ENCODE results near the gene REEP3. TPM values are rescaled to one million over a fixed set of nuclear protein-coding genes. Genes with fewer than 3 reads are reported as not detected.
"Not testable (repeated sequence)": the region's sequence is repeated elsewhere in the genome, so short reads cannot be mapped to it uniquely, and the experiment has no call there.

REEP3 gene
- total and polyA plus RNA-seq, 2 donors (not counting 1 experiment from before 2014, with no cell fraction given) = 67.5 to 86.6 TPM

DNA sequence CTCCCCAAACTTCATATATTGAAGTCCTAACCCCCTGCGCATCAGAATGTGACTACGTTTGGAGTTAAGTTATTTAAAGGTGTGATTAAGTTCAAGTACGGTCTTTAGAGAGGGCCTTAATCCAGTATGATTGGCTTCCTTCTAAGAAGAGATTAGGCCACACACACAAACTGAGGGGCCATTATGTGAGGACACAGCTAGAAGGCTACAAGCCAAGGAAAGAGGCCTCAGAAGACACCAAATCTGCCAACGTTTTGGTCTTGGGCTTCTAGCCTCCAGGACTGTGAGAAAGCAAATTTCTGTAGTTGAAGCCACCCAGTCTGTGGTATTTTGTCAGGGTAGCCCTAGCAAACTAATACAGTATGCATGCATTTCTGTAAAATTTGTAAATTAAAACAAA, 41.7 kb downstream of the REEP3 start:
- H3K36me3 ChIP-seq (ENCODE audit: control insufficient read depth, insufficient read depth, low read length) = no peaks in the 10 kb centered on the region
- H2AFZ ChIP-seq (ENCODE audit: low read length) = no peak overlapping the region
- H3K9me3 ChIP-seq (ENCODE audit: control insufficient read depth, insufficient read depth, low read depth, low read length) = no peaks in the 10 kb centered on the region
- no peaks in the 10 kb centered on the region for H4K20me1 ChIP-seq (ENCODE audit: control insufficient read depth, extremely low read depth, insufficient read depth, low read length)
- no peak overlapping the region for H3K4me3 ChIP-seq (replicated peaks in 1 of 4; ENCODE audit: control extremely low read depth in 1 of 4, insufficient read depth in 1 of 4, low read depth in 3 of 4, low read length in 4 of 4)
- no peak overlapping the region for H3K4me2 ChIP-seq (ENCODE audit: extremely low read depth, insufficient read depth, low read length)
- no peaks in the 10 kb centered on the region for H3K27me3 ChIP-seq (ENCODE audit: control insufficient read depth, insufficient read depth, low read length)
- H3K4me1 ChIP-seq (ENCODE audit: control insufficient read depth, extremely low read depth, insufficient read depth, low read length) = peaks cover 2% of the 10 kb centered on the region
- TF ChIP-seq, protein P1, sequence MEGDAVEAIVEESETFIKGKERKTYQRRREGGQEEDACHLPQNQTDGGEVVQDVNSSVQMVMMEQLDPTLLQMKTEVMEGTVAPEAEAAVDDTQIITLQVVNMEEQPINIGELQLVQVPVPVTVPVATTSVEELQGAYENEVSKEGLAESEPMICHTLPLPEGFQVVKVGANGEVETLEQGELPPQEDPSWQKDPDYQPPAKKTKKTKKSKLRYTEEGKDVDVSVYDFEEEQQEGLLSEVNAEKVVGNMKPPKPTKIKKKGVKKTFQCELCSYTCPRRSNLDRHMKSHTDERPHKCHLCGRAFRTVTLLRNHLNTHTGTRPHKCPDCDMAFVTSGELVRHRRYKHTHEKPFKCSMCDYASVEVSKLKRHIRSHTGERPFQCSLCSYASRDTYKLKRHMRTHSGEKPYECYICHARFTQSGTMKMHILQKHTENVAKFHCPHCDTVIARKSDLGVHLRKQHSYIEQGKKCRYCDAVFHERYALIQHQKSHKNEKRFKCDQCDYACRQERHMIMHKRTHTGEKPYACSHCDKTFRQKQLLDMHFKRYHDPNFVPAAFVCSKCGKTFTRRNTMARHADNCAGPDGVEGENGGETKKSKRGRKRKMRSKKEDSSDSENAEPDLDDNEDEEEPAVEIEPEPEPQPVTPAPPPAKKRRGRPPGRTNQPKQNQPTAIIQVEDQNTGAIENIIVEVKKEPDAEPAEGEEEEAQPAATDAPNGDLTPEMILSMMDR (conservative IDR thresholded peaks at IDR 0.05 in 1 of 2, IDR thresholded peaks at IDR 0.05 in 1 of 2; ENCODE audit: low read depth in 1 of 2, low read length in 2 of 2) = no peak
- TF ChIP-seq EZH2 (IDR thresholded peaks at IDR 0.05; ENCODE audit: low read length, missing control alignments) = no peak
- DNase-seq (ENCODE audit: low read depth in 2 of 2) = no peak
- no peak overlapping the region for H3K27ac ChIP-seq (ENCODE audit: insufficient read depth, low read length)
- H3K79me2 ChIP-seq (ENCODE audit: control insufficient read depth, insufficient read depth, low read length) = peaks cover 16% of the 10 kb centered on the region
- no peak overlapping the region for H3K9ac ChIP-seq (ENCODE audit: insufficient read depth, low read length)

- DNase-seq (ENCODE audit: low read depth in 2 of 2) = no peak
- H2AFZ ChIP-seq (ENCODE audit: low read length) = no peak overlapping the region
- H3K79me2 ChIP-seq (ENCODE audit: control insufficient read depth, insufficient read depth, low read length) = peaks cover 11% of the 10 kb centered on the region
- no peaks in the 10 kb centered on the region for H3K27me3 ChIP-seq (ENCODE audit: control insufficient read depth, insufficient read depth, low read length)
- H3K4me2 ChIP-seq (ENCODE audit: extremely low read depth, insufficient read depth, low read length) = no peak overlapping the region
- H3K36me3 ChIP-seq (ENCODE audit: control insufficient read depth, insufficient read depth, low read length) = no peaks in the 10 kb centered on the region
- no peak overlapping the region for H3K4me3 ChIP-seq (replicated peaks in 1 of 4; ENCODE audit: control extremely low read depth in 1 of 4, insufficient read depth in 1 of 4, low read depth in 3 of 4, low read length in 4 of 4)
- H3K4me1 ChIP-seq (ENCODE audit: control insufficient read depth, extremely low read depth, insufficient read depth, low read length) = peaks cover 2% of the 10 kb centered on the region
- no peak overlapping the region for H3K9ac ChIP-seq (ENCODE audit: insufficient read depth, low read length)
- no peaks in the 10 kb centered on the region for H4K20me1 ChIP-seq (ENCODE audit: control insufficient read depth, extremely low read depth, insufficient read depth, low read length)
- no peak overlapping the region for H3K27ac ChIP-seq (ENCODE audit: insufficient read depth, low read length)
- no peaks in the 10 kb centered on the region for H3K9me3 ChIP-seq (ENCODE audit: control insufficient read depth, insufficient read depth, low read depth, low read length)
- TF ChIP-seq, protein P1 (conservative IDR thresholded peaks at IDR 0.05 in 1 of 2, IDR thresholded peaks at IDR 0.05 in 1 of 2; ENCODE audit: low read depth in 1 of 2, low read length in 2 of 2) = no peak
- no peak for TF ChIP-seq EZH2 (IDR thresholded peaks at IDR 0.05; ENCODE audit: low read length, missing control alignments)
Measured at GRCh38 chr10:63563623-63564022, 42.4 kb downstream of the REEP3 start.

DNA sequence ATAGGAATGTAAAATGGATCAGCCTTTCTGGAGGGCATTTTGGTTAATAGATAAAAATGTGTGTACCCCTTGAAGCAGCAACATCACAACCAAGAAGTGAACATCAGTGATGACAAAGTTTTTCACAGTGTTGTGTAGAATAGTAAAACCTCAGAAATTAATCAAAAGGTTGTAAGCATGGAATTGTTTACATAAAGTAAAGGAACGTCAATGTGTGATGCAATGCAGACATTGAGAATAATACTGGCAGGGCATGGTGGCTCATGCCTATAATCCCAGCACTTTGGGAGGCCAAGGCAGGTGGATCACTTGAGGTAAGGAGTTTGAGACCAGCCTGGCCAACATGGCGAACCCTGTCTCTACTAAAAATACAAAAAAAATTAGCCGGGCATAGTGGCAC, 43.5 kb downstream of the REEP3 start:
- H2AFZ ChIP-seq (ENCODE audit: low read length); H3K9me3 ChIP-seq (ENCODE audit: control insufficient read depth, insufficient read depth, low read depth, low read length); H3K36me3 ChIP-seq (ENCODE audit: control insufficient read depth, insufficient read depth, low read length); H3K4me1 ChIP-seq (ENCODE audit: control insufficient read depth, extremely low read depth, insufficient read depth, low read length); H4K20me1 ChIP-seq (ENCODE audit: control insufficient read depth, extremely low read depth, insufficient read depth, low read length); H3K9ac ChIP-seq (ENCODE audit: insufficient read depth, low read length); H3K27ac ChIP-seq (ENCODE audit: insufficient read depth, low read length); H3K4me3 ChIP-seq (replicated peaks in 1 of 4; ENCODE audit: control extremely low read depth in 1 of 4, insufficient read depth in 1 of 4, low read depth in 3 of 4, low read length in 4 of 4); H3K4me2 ChIP-seq (ENCODE audit: extremely low read depth, insufficient read depth, low read length); H3K27me3 ChIP-seq (ENCODE audit: control insufficient read depth, insufficient read depth, low read length); H3K79me2 ChIP-seq (ENCODE audit: control insufficient read depth, insufficient read depth, low read length): not testable (repeated sequence)
- peak in 1 of 2 donors; percentile 56 for DNase-seq (ENCODE audit: low read depth in 2 of 2)

Data from fibroblast of lung (primary cell).